HEK293 (cell line): ENCODE measurements around the gene INPP4B.

Experiments used
- CTCF ChIA-PET: fragments of 350-600 bp; formaldehyde crosslinking; extraction: SDS; loops from one replicate; lab custom pipeline; 2021; ENCODE audit warnings: antibody characterized with exemption; lab: Yijun Ruan, JAX
- POLR2A ChIA-PET: fragments of 300-600 bp; formaldehyde crosslinking; extraction: SDS; loops from one replicate; lab custom pipeline; 2020; ENCODE audit warnings: antibody characterized with exemption, inconsistent platforms; lab: Yijun Ruan, JAX
- H3K27ac ChIP-seq: fragments of 200-500 bp; sonication (Bioruptor generic); 2 replicates; pipeline ENCODE4 v1.5.1; 2014; ENCODE audit warnings: low read depth, low read length, control low read depth, inconsistent platforms; ENCODE audit errors: extremely low read depth
- H3K36me3 ChIP-seq, 2 experiments: fragments of 200-500 bp in 1 of 2; sonication (Bioruptor generic) in 1 of 2; 1 replicate in 1 of 2; 2 replicates in 1 of 2; pipeline ENCODE4 v1.5.1; 2014 to 2017; ENCODE audit warnings: inconsistent platforms in 2 of 2, low read length in 2 of 2; ENCODE audit not compliant: control insufficient read depth in 2 of 2, insufficient read depth in 1 of 2
- H3K4me1 ChIP-seq: fragments of 200-500 bp; sonication (Bioruptor generic); 2 replicates; pipeline ENCODE4 v1.5.1; 2014; ENCODE audit warnings: mild to moderate bottlenecking, low read length, inconsistent platforms; ENCODE audit not compliant: control insufficient read depth, insufficient read depth
- H3K4me3 ChIP-seq: 2 replicates; pipeline ENCODE4 v1.5.1; 2011; ENCODE audit warnings: low read depth, mild to moderate bottlenecking, control low read depth, low read length, moderate library complexity
- H3K9me3 ChIP-seq: fragments of 200-500 bp; sonication (Bioruptor generic); 2 replicates; pipeline ENCODE4 v1.5.1; 2014; ENCODE audit warnings: low read depth, low read length, inconsistent platforms; ENCODE audit not compliant: control insufficient read depth, insufficient read depth
- ZBTB21 ChIP-seq: fragments of 450-650 bp; formaldehyde crosslinking; IDR thresholded peaks from 2 replicates; pipeline ENCODE4 v1.5.1; 2017; ENCODE audit warnings: missing biosample characterization, missing genetic modification characterization
- ZFP3 ChIP-seq: fragments of 450-650 bp; formaldehyde crosslinking; IDR thresholded peaks from 2 replicates; pipeline ENCODE4 v1.5.1; 2016; ENCODE audit warnings: low read depth, missing biosample characterization, missing genetic modification characterization
- ZNF114 ChIP-seq: fragments of 450-650 bp; formaldehyde crosslinking; IDR thresholded peaks from 2 replicates; pipeline ENCODE4 v1.5.0; 2017; ENCODE audit warnings: missing biosample characterization, missing genetic modification characterization
- ZNF16 ChIP-seq: fragments of 450-650 bp; formaldehyde crosslinking; IDR thresholded peaks from 2 replicates; pipeline ENCODE4 v1.5.1; 2016; ENCODE audit warnings: low read depth, missing biosample characterization, missing genetic modification characterization
- ZNF24 ChIP-seq: fragments of 450-650 bp; formaldehyde crosslinking; IDR thresholded peaks from 2 replicates; pipeline ENCODE4 v1.5.1; 2016; ENCODE audit warnings: missing biosample characterization, missing genetic modification characterization
- ZNF311 ChIP-seq: fragments of 450-650 bp; formaldehyde crosslinking; IDR thresholded peaks from 2 replicates; pipeline ENCODE4 v1.5.1; 2017; ENCODE audit warnings: missing biosample characterization, missing genetic modification characterization, borderline replicate concordance
- ZNF350 ChIP-seq: fragments of 450-650 bp; formaldehyde crosslinking; IDR thresholded peaks from 2 replicates; pipeline ENCODE4 v1.5.0; 2017; ENCODE audit warnings: missing biosample characterization, mild to moderate bottlenecking, missing genetic modification characterization
- ZNF555 ChIP-seq: fragments of 450-650 bp; formaldehyde crosslinking; conservative IDR thresholded peaks from 2 replicates; pipeline ENCODE4 v1.5.1; 2017; ENCODE audit warnings: missing biosample characterization, mild to moderate bottlenecking, missing genetic modification characterization, inconsistent platforms
- ZNF610 ChIP-seq: fragments of 450-650 bp; formaldehyde crosslinking; IDR thresholded peaks from 2 replicates; pipeline ENCODE4 v1.5.1; 2016; ENCODE audit warnings: missing biosample characterization, missing genetic modification characterization, borderline replicate concordance
- ZNF626 ChIP-seq: fragments of 450-650 bp; sonication (Bioruptor Pico); formaldehyde crosslinking; IDR thresholded peaks from 2 replicates; pipeline ENCODE4 v1.5.1; 2018; ENCODE audit warnings: missing biosample characterization, missing genetic modification characterization, inconsistent platforms
- ZNF768 ChIP-seq: fragments of 450-650 bp; formaldehyde crosslinking; IDR thresholded peaks from 2 replicates; pipeline ENCODE4 v1.5.1; 2018; ENCODE audit warnings: missing biosample characterization, mild to moderate bottlenecking, missing genetic modification characterization
- ZSCAN30 ChIP-seq: fragments of 450-650 bp; IDR thresholded peaks from 2 replicates; pipeline ENCODE4 v1.5.1; 2018; ENCODE audit warnings: missing biosample characterization, mild to moderate bottlenecking, missing genetic modification characterization, moderate library complexity
- TF ChIP-seq, protein P1 (sequence below): fragments of 450-650 bp; formaldehyde crosslinking; IDR thresholded peaks from 2 replicates; pipeline ENCODE4 v1.5.1; 2017; ENCODE audit warnings: missing biosample characterization, missing genetic modification characterization
- TF ChIP-seq, protein P2 (sequence below): IDR thresholded peaks from 2 replicates; pipeline ENCODE4 v1.6.1; 2011; ENCODE audit warnings: mild to moderate bottlenecking, low read depth, low read length, borderline replicate concordance
- TF ChIP-seq, protein P3 (sequence below): fragments of 450-650 bp; formaldehyde crosslinking; IDR thresholded peaks from 2 replicates; pipeline ENCODE4 v1.5.1; 2016; ENCODE audit warnings: missing biosample characterization, missing genetic modification characterization, low read depth
- TF ChIP-seq, protein P4 (sequence below): fragments of 450-650 bp; formaldehyde crosslinking; IDR thresholded peaks from 2 replicates; pipeline ENCODE4 v1.5.1; 2016; ENCODE audit warnings: missing biosample characterization, missing genetic modification characterization
- TF ChIP-seq, protein P5 (sequence below): fragments of 450-650 bp; formaldehyde crosslinking; IDR thresholded peaks from 2 replicates; pipeline ENCODE4 v1.5.1; 2016; ENCODE audit warnings: missing biosample characterization, missing genetic modification characterization

Gene INPP4B

DNA sequence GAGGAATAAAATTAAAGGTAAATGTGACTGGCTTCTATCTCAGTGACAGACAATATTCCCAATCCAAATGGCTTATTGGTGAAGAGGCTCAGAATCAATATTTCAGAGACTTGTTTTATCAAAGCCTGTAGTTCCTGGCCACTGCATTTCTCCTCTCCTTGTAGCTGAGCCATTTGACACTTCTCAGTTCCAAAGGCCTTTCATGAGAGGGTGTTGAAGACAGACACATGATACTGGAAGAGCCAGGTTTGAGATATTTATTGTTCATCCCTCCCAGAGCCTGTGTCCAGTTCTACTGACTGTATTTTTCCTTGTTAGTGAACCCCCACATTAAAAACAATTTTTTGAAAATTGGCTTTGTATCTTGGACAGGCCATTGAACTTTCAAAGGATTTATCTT lies 12.9 kb upstream of the INPP4B start:
- H3K4me3 ChIP-seq: no peak overlapping the region
- H3K9me3 ChIP-seq: no peaks in the 10 kb centered on the region
- H3K4me1 ChIP-seq: no peaks in the 10 kb centered on the region
- TF ChIP-seq ZNF555 (no peak), ZSCAN30 (tag by site-specific recombination) (no peak)
- TF ChIP-seq, protein P1, sequence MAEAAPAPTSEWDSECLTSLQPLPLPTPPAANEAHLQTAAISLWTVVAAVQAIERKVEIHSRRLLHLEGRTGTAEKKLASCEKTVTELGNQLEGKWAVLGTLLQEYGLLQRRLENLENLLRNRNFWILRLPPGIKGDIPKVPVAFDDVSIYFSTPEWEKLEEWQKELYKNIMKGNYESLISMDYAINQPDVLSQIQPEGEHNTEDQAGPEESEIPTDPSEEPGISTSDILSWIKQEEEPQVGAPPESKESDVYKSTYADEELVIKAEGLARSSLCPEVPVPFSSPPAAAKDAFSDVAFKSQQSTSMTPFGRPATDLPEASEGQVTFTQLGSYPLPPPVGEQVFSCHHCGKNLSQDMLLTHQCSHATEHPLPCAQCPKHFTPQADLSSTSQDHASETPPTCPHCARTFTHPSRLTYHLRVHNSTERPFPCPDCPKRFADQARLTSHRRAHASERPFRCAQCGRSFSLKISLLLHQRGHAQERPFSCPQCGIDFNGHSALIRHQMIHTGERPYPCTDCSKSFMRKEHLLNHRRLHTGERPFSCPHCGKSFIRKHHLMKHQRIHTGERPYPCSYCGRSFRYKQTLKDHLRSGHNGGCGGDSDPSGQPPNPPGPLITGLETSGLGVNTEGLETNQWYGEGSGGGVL (tag by site-specific recombination): no peak
- CTCF ChIA-PET: interaction anchor here (0.7 kb wide), 1 partner anchor 578 kb away, joined by 3 read pairs; no protein-coding TSS in a partner anchor
- POLR2A ChIA-PET: no interaction called here
- no peak overlapping the region for H3K27ac ChIP-seq
- H3K36me3 ChIP-seq: no peaks in the 10 kb centered on the region

DNA sequence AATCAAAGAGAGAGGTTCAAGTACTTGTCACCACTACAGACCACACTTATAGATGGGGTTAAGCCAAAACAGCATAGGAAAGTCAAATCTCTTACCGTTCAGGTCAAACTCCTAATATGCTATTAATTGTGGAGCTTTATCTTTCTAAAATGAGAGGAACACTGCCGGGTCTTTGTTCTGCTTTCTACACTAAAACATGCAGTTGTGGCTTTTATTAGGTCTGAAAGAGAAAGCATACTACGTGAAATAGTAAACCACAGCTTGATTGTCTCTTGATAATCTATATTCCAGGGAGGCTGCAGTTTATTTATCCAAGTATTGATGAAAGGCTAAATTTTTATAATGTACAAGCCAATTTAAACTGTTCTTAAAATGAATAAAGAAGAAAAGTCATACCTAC lies 12.3 kb upstream of the INPP4B start:
- POLR2A ChIA-PET: no interaction called here
- CTCF ChIA-PET: interaction anchor here (0.7 kb wide), 1 partner anchor 578 kb away, joined by 3 read pairs; no protein-coding TSS in a partner anchor
- Histone ChIP-seq H3K4me3 (no peak overlapping the region), H3K27ac (no peak overlapping the region), H3K4me1 (no peaks in the 10 kb centered on the region), H3K36me3 (no peaks in the 10 kb centered on the region), H3K9me3 (no peaks in the 10 kb centered on the region)
- TF ChIP-seq, protein P2, sequence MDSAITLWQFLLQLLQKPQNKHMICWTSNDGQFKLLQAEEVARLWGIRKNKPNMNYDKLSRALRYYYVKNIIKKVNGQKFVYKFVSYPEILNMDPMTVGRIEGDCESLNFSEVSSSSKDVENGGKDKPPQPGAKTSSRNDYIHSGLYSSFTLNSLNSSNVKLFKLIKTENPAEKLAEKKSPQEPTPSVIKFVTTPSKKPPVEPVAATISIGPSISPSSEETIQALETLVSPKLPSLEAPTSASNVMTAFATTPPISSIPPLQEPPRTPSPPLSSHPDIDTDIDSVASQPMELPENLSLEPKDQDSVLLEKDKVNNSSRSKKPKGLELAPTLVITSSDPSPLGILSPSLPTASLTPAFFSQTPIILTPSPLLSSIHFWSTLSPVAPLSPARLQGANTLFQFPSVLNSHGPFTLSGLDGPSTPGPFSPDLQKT: no peak
- no peak for TF ChIP-seq ZNF114 (tag by site-specific recombination)
- no peak for TF ChIP-seq ZNF16 (tag by site-specific recombination)
- no peak for TF ChIP-seq ZNF24
- TF ChIP-seq ZNF350 (tag by site-specific recombination): no peak
- no peak for TF ChIP-seq ZNF626 (tag by site-specific recombination)
- no peak for TF ChIP-seq ZNF768 (tag by site-specific recombination)
- TF ChIP-seq, protein P3, sequence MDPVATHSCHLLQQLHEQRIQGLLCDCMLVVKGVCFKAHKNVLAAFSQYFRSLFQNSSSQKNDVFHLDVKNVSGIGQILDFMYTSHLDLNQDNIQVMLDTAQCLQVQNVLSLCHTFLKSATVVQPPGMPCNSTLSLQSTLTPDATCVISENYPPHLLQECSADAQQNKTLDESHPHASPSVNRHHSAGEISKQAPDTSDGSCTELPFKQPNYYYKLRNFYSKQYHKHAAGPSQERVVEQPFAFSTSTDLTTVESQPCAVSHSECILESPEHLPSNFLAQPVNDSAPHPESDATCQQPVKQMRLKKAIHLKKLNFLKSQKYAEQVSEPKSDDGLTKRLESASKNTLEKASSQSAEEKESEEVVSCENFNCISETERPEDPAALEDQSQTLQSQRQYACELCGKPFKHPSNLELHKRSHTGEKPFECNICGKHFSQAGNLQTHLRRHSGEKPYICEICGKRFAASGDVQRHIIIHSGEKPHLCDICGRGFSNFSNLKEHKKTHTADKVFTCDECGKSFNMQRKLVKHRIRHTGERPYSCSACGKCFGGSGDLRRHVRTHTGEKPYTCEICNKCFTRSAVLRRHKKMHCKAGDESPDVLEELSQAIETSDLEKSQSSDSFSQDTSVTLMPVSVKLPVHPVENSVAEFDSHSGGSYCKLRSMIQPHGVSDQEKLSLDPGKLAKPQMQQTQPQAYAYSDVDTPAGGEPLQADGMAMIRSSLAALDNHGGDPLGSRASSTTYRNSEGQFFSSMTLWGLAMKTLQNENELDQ (tag by site-specific recombination): no peak
- no peak for TF ChIP-seq ZNF311 (tag by site-specific recombination)

DNA sequence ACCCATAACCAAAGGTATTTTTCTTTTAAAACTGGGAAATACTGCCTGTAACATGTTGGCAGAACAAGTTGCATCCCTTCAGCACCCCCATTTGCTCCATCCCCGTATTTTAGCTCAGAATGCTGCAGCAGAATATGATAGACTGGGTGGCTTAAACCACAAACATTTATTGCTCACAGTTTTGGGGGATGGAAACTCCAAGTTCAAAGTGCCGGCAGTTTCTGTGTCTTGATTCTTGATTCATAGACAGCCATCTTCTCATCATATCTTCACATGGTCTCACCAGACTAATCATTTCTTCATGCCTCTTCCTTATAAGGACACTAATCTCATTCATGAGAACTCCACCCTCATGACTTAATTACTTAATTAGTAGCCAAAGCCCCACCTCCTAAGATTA lies 10.5 kb upstream of the INPP4B start:
- H3K4me1 ChIP-seq: no peaks in the 10 kb centered on the region
- no peaks in the 10 kb centered on the region for H3K9me3 ChIP-seq
- POLR2A ChIA-PET: no interaction called here
- CTCF ChIA-PET: no interaction called here
- H3K27ac ChIP-seq: no peak overlapping the region
- no peaks in the 10 kb centered on the region for H3K36me3 ChIP-seq
- H3K4me3 ChIP-seq: no peak overlapping the region
- no peak for TF ChIP-seq ZNF610
- TF ChIP-seq, protein P4, sequence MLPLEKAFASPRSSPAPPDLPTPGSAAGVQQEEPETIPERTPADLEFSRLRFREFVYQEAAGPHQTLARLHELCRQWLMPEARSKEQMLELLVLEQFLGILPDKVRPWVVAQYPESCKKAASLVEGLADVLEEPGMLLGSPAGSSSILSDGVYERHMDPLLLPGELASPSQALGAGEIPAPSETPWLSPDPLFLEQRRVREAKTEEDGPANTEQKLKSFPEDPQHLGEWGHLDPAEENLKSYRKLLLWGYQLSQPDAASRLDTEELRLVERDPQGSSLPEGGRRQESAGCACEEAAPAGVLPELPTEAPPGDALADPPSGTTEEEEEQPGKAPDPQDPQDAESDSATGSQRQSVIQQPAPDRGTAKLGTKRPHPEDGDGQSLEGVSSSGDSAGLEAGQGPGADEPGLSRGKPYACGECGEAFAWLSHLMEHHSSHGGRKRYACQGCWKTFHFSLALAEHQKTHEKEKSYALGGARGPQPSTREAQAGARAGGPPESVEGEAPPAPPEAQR (tag by site-specific recombination): no peak
- TF ChIP-seq, protein P5, sequence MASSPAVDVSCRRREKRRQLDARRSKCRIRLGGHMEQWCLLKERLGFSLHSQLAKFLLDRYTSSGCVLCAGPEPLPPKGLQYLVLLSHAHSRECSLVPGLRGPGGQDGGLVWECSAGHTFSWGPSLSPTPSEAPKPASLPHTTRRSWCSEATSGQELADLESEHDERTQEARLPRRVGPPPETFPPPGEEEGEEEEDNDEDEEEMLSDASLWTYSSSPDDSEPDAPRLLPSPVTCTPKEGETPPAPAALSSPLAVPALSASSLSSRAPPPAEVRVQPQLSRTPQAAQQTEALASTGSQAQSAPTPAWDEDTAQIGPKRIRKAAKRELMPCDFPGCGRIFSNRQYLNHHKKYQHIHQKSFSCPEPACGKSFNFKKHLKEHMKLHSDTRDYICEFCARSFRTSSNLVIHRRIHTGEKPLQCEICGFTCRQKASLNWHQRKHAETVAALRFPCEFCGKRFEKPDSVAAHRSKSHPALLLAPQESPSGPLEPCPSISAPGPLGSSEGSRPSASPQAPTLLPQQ (tag by site-specific recombination): no peak
- TF ChIP-seq ZFP3: no peak
- no peak for TF ChIP-seq ZBTB21 (tag by site-specific recombination)
